Esophagus muscularis mucosa (tissue), 3 donors: ENCODE measurements around the gene SEC22A.

Source experiments
- POLR2A ChIP-seq: fragments of 450-650 bp; IDR thresholded peaks from one replicate; pipeline ENCODE4 v1.6.1; 2017; ENCODE audit warnings: antibody characterized with exemption, moderate library complexity, mild to moderate bottlenecking, low read depth
- POLR2AphosphoS5 ChIP-seq, 2 donors: sonication (generic); formaldehyde crosslinking; IDR thresholded peaks; one replicate each; pipeline ENCODE4 v1.6.1; 2017; ENCODE audit warnings: antibody characterized with exemption in 2 of 2
- TF ChIP-seq, protein P1 (sequence below), 3 experiments: fragments of 200-600 bp in 2 of 3; fragments of 450-650 bp in 1 of 3; sonication (generic) in 2 of 3; IDR thresholded peaks; one replicate each; pipeline ENCODE4 v1.5.1; 2017 to 2019; ENCODE audit warnings: antibody characterized with exemption in 3 of 3, mild to moderate bottlenecking in 2 of 3, moderate library complexity in 1 of 3

DNA sequence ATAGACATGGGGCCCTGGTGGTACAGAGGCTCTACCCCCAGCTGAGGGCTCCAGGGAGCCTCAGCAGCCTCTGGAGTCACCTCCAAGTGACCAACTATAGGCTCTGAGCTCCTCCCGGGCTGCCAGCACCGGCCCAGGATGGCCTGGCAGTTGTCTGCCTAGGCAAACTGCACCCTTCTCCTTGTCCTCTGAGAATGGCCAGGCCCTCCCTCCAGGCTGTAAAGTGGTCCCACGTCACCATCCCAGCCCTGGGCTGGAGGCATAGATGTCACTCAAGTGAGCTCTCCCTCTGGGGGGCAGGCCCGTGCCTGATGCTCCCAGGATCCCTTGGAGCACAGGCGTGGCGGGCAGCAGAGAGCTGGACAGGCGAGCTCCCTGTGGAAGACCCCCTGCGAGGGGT lies 120.1 kb downstream of the SEC22A start:
- no peak for TF ChIP-seq POLR2A
- TF ChIP-seq, protein P1, sequence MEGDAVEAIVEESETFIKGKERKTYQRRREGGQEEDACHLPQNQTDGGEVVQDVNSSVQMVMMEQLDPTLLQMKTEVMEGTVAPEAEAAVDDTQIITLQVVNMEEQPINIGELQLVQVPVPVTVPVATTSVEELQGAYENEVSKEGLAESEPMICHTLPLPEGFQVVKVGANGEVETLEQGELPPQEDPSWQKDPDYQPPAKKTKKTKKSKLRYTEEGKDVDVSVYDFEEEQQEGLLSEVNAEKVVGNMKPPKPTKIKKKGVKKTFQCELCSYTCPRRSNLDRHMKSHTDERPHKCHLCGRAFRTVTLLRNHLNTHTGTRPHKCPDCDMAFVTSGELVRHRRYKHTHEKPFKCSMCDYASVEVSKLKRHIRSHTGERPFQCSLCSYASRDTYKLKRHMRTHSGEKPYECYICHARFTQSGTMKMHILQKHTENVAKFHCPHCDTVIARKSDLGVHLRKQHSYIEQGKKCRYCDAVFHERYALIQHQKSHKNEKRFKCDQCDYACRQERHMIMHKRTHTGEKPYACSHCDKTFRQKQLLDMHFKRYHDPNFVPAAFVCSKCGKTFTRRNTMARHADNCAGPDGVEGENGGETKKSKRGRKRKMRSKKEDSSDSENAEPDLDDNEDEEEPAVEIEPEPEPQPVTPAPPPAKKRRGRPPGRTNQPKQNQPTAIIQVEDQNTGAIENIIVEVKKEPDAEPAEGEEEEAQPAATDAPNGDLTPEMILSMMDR (IDR thresholded peaks at IDR 0.05), result no peak
- TF ChIP-seq POLR2AphosphoS5 (IDR thresholded peaks at IDR 0.05), result no peak
